ENCODE results near the gene RAP1A.
"Not testable (repeated sequence)": the region's sequence is repeated elsewhere in the genome, so short reads cannot be mapped to it uniquely, and the experiment has no call there.

RAP1A gene

DNA sequence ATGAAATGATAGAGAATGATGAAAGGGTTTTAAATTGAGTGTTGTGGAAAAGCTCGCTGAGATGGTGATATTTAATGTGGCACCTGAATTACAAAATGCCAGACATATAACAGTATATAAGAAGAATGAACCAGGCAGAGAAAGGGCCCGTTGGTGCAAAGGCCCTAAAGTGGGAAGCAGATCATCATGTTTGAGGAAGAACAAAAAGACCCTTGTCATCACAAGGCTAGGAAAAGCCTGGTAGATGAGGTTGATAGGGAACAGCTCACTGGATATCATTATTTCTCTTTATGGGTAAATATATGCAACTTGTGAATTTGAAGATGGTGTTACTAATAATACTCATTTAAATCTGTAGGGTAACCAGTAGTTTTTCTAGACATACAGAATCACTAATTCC, 11.0 kb downstream of the RAP1A start:
- TF ChIP-seq, protein P1, sequence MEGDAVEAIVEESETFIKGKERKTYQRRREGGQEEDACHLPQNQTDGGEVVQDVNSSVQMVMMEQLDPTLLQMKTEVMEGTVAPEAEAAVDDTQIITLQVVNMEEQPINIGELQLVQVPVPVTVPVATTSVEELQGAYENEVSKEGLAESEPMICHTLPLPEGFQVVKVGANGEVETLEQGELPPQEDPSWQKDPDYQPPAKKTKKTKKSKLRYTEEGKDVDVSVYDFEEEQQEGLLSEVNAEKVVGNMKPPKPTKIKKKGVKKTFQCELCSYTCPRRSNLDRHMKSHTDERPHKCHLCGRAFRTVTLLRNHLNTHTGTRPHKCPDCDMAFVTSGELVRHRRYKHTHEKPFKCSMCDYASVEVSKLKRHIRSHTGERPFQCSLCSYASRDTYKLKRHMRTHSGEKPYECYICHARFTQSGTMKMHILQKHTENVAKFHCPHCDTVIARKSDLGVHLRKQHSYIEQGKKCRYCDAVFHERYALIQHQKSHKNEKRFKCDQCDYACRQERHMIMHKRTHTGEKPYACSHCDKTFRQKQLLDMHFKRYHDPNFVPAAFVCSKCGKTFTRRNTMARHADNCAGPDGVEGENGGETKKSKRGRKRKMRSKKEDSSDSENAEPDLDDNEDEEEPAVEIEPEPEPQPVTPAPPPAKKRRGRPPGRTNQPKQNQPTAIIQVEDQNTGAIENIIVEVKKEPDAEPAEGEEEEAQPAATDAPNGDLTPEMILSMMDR (IDR thresholded peaks at IDR 0.05; ENCODE audit: insufficient read depth, low read length, missing control alignments), result no peak
- ChIA-PET POLR2A (no interaction called here), CTCF (interaction anchor here (1.5 to 1.7 kb wide), 2 partner anchors 121 to 123 kb away, joined by 6 read pairs; no protein-coding TSS in a partner anchor)
- no peak for DNase-seq (ENCODE audit: low read depth, low spot score)
- no peak overlapping the region for H3K4me3 ChIP-seq (ENCODE audit: low read depth, low read length)

GRCh38 chr1:111631502-111631901, 11.9 kb downstream of the RAP1A start:
- CTCF ChIA-PET, result interaction anchor here (1.7 kb wide), 1 partner anchor 122 kb away, joined by 6 read pairs; no protein-coding TSS in a partner anchor
- no peak overlapping the region for H3K4me3 ChIP-seq (ENCODE audit: low read depth, low read length)
- no peak for DNase-seq (ENCODE audit: low read depth, low spot score)
- POLR2A ChIA-PET, result no interaction called here
- TF ChIP-seq, protein P1 (IDR thresholded peaks at IDR 0.05; ENCODE audit: insufficient read depth, low read length, missing control alignments), result no peak

DNA sequence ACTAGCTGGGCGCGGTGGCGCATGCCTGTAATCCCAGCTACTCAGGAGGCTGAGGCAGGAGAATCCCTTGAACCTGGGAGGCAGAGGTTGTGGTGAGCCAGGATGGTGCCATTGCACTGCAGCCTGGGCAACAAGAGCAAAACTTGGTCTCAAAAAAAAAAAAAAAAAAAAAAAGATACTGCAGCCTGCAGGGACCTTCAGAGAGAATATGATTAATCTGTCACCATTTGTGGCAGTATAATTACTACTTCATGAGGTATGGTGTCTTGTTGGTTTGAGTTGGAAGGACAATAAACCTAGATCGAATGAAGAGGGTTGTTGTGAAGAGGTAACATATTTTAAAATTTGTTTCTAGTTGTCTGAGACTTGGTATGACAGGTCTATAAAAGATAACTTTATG, 13.2 kb downstream of the RAP1A start:
- POLR2A ChIA-PET, CTCF ChIA-PET: not testable (repeated sequence)

DNA sequence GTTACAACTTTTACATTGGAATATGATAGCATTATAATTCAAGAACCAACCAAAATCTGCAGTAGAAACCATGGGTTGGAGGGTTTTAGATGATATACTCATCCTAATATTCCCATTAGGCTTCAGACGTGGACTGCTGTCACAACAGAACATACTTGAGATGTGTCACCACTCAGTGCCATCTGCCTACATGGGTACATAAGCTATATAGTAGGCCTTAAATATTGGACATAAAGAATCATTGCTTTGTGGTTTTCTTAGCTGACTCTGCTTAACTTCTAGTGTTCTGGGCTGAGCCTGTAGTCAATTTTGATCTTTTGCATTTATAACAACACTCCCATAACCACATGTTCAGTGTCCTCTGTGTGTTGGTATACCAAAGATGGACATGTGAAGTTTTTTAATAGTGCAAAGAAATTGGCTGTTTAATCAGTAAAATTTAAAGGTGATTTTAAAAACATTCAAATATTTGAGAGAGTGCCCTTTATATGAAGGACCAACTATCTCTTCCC, 14.2 kb downstream of the RAP1A start:
- ChIA-PET POLR2A (no interaction called here), CTCF (no interaction called here)
- DNase-seq (ENCODE audit: low read depth, low spot score), result no peak
- H3K4me3 ChIP-seq (ENCODE audit: low read depth, low read length), result no peak overlapping the region
- TF ChIP-seq, protein P1 (IDR thresholded peaks at IDR 0.05; ENCODE audit: insufficient read depth, low read length, missing control alignments), result no peak

More for the DNA sequence above, 13.2 kb downstream of the RAP1A start:
- H3K4me3 ChIP-seq (ENCODE audit: low read depth, low read length); DNase-seq (ENCODE audit: low read depth, low spot score): not testable (repeated sequence)

- TF ChIP-seq, protein P1 (IDR thresholded peaks at IDR 0.05; ENCODE audit: insufficient read depth, low read length, missing control alignments), result no peak
- ChIA-PET CTCF (interaction anchor here (1.3 to 4.4 kb wide), 2 partner anchors 25 to 127 kb away, joined by 3 to 20 read pairs; no protein-coding TSS in a partner anchor), POLR2A (no interaction called here)
- no peak for DNase-seq (ENCODE audit: low read depth, low spot score)
- H3K4me3 ChIP-seq (ENCODE audit: low read depth, low read length), result no peak overlapping the region
Measured at GRCh38 chr1:111635324-111636009, 15.9 kb downstream of the RAP1A start.

GRCh38 chr1:111638320-111638719, 18.7 kb downstream of the RAP1A start:
- TF ChIP-seq, protein P1 (IDR thresholded peaks at IDR 0.05; ENCODE audit: insufficient read depth, low read length, missing control alignments), result no peak
- ChIA-PET CTCF (interaction anchor here (4.4 kb wide), 1 partner anchor 130 kb away, joined by 20 read pairs; no protein-coding TSS in a partner anchor), POLR2A (no interaction called here)
- DNase-seq (ENCODE audit: low read depth, low spot score), result no peak
- H3K4me3 ChIP-seq (ENCODE audit: low read depth, low read length), result no peak overlapping the region
